Ovary (tissue), 9 donors: ENCODE data around the gene ACP7. TPM values are rescaled to one million over a fixed set of nuclear protein-coding genes. Genes with fewer than 3 reads are reported as not detected.

Source experiments
- DNase-seq, 5 donors: peaks; one replicate each; pipeline ENCODE4 v3.0.0-alpha.2; 2019 to 2020
- H3K27ac ChIP-seq, 2 donors: fragments of 200-600 bp; one replicate each; pipeline versions ENCODE4 v1.5.1 to v1.8.0; 2019 to 2022
- H3K27me3 ChIP-seq: fragments of 200-600 bp; one replicate; pipeline ENCODE4 v1.8.0; 2022
- H3K36me3 ChIP-seq: fragments of 200-600 bp; sonication (generic); one replicate; pipeline ENCODE4 v1.5.1; 2019
- H3K4me1 ChIP-seq: one replicate; pipeline ENCODE4 v1.8.1; 2013; ENCODE audit warnings: mild to moderate bottlenecking, moderate library complexity; ENCODE audit not compliant: insufficient read depth
- H3K4me3 ChIP-seq: fragments of 200-600 bp; sonication (generic); one replicate; pipeline ENCODE4 v1.5.1; 2017
- H3K9me3 ChIP-seq, 2 donors: fragments of 200-600 bp in 1 of 2; sonication (generic) in 1 of 2; one replicate each; pipeline versions ENCODE4 v1.5.1 to v1.8.1; 2013 to 2019; ENCODE audit warnings: mild to moderate bottlenecking in 1 of 2, moderate library complexity in 1 of 2
- EP300 ChIP-seq: sonication (generic); formaldehyde crosslinking; IDR thresholded peaks from one replicate; pipeline ENCODE4 v1.6.1; 2017; ENCODE audit warnings: antibody characterized with exemption
- POLR2A ChIP-seq: fragments of 450-650 bp; IDR thresholded peaks from one replicate; pipeline ENCODE4 v1.6.1; 2017; ENCODE audit warnings: antibody characterized with exemption, mild to moderate bottlenecking, moderate library complexity
- WGBS, 3 donors: extraction: QIAGEN DNeasy Blood & Tissue Kit in 1 of 3; methylation state at CpG; one replicate each; pipeline versions ENCODE4 v1.1.5 to v1.1.7; 2013 to 2017; 5-methylcytosine and 5-hydroxymethylcytosine counted together
- intact Hi-C, 4 donors: fragments of 100-400 bp; cut with DNase I; formaldehyde crosslinking; loops; one replicate each; pipeline versions ENCODE4 v1.11.0 to v1.15.1; 2022 to 2023
- polyA plus RNA-seq, 2 donors: library from polyadenylated mRNA; stranded (reverse); fragments of 200-250 nt in 1 of 2; fragments of 350-450 nt in 1 of 2; fragmentation: Illumina TruSeq in 1 of 2; extraction: RNeasy Lipid Tissue Mini Kit (QIAGEN cat#74804) in 1 of 2; gene quantifications; one replicate each; pipeline ENCODE4 v1.2.3, GENCODE V29; 2013 to 2014
- total RNA-seq, 7 donors: library from RNA; depleted of rRNA in 2 of 7; stranded (reverse); fragments of >200 nt in 2 of 7; fragmentation: NEBNext Ultra II Directional in 3 of 7; extraction: Animal tissue kit (Norgen Biotek cat#: 25700) in 3 of 7; gene quantifications; one replicate each; pipeline versions ENCODE4 v1.1.0 to v1.2.4, GENCODE V29; 2016 to 2023
- TF ChIP-seq, protein P1 (sequence below), 3 donors: fragments of 450-650 bp in 2 of 3; fragments of 200-600 bp in 1 of 3; IDR thresholded peaks; one replicate each; pipeline versions ENCODE4 v1.5.1 to v1.8.0; 2016 to 2022; ENCODE audit warnings: antibody characterized with exemption in 3 of 3, mild to moderate bottlenecking in 1 of 3
- donor health status: DM: no; HTN: no; CAD: no; lungs with moderate emphysema.
- donor health status: DM: no; HTN: no; CAD: no.
- donor health status: Bipolar disorder and iron deficiency.
- donor health status: DM: yes; HTN: yes; CAD: no.
- donor health status: DM: no; HTN: no; CAD: no.
- donor health status: DM: yes; HTN: yes; CAD: no.

ACP7 gene
- total and polyA plus RNA-seq, 9 donors, result not detected

GRCh38 chr19:39128516-39129079 lies 44.4 kb downstream of the ACP7 start:
- no peak overlapping the region for H3K4me3 ChIP-seq
- TF ChIP-seq POLR2A, result no peak
- TF ChIP-seq EP300, result no peak
- TF ChIP-seq, protein P1, sequence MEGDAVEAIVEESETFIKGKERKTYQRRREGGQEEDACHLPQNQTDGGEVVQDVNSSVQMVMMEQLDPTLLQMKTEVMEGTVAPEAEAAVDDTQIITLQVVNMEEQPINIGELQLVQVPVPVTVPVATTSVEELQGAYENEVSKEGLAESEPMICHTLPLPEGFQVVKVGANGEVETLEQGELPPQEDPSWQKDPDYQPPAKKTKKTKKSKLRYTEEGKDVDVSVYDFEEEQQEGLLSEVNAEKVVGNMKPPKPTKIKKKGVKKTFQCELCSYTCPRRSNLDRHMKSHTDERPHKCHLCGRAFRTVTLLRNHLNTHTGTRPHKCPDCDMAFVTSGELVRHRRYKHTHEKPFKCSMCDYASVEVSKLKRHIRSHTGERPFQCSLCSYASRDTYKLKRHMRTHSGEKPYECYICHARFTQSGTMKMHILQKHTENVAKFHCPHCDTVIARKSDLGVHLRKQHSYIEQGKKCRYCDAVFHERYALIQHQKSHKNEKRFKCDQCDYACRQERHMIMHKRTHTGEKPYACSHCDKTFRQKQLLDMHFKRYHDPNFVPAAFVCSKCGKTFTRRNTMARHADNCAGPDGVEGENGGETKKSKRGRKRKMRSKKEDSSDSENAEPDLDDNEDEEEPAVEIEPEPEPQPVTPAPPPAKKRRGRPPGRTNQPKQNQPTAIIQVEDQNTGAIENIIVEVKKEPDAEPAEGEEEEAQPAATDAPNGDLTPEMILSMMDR (IDR thresholded peaks at IDR 0.05), result no peak
- intact Hi-C loops, result loop anchor here in 1 of 4 donors (5.0 kb wide), 1 partner anchor 214 kb away; the partner anchor contains the start of gene SAMD4B
- whole genome bisulfite sequencing, 3 donors, result 22 to 43% (median 35%) methylated on average over 6 of the region's 6 CpGs
- H3K27ac ChIP-seq, result no peak overlapping the region
- no peak for DNase-seq
- peaks cover 27% of the 10 kb centered on the region for H3K4me1 ChIP-seq
- no peaks in the 10 kb centered on the region for H3K36me3 ChIP-seq
- no peaks in the 10 kb centered on the region for H3K9me3 ChIP-seq
- H3K27me3 ChIP-seq, result no peaks in the 10 kb centered on the region

DNA sequence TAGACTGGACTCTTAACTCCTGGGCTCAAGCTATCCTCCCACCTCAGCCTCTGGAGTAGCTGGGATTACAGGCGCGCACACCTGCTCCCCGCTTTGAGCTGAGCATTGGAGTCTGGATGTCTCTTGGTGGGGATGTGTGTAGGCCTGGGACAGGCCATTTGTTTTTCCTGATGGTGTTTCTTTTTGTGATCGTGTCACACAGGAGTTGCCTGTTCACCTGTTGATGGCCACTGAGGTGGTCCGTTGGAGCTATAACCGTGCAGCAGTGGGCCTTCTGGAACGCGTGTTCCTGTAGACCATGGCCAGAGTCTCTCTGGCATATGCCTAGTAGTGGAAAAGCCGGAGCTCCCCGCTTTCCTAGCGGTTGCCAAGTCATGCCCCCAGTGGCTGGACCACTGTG lies 44.9 kb downstream of the ACP7 start:
- Histone ChIP-seq H3K27me3 (no peaks in the 10 kb centered on the region), H3K4me1 (peaks cover 30% of the 10 kb centered on the region), H3K36me3 (no peaks in the 10 kb centered on the region), H3K9me3 (no peaks in the 10 kb centered on the region), H3K27ac (no peak overlapping the region), H3K4me3 (no peak overlapping the region)
- WGBS, 3 donors, result 90 to 94% (median 91%) methylated on average over 11 of the region's 11 CpGs
- DNase-seq, result no peak
- TF ChIP-seq POLR2A, result no peak
- TF ChIP-seq, protein P1 (IDR thresholded peaks at IDR 0.05), result no peak
- TF ChIP-seq EP300, result no peak
- intact Hi-C loops, result loop anchor here in 1 of 4 donors (5.0 kb wide), 1 partner anchor 213 kb away; the partner anchor contains the start of gene SAMD4B

GRCh38 chr19:39130337-39131254 lies 46.4 kb downstream of the ACP7 start:
- H3K4me1 ChIP-seq, result peaks cover 31% of the 10 kb centered on the region

DNA sequence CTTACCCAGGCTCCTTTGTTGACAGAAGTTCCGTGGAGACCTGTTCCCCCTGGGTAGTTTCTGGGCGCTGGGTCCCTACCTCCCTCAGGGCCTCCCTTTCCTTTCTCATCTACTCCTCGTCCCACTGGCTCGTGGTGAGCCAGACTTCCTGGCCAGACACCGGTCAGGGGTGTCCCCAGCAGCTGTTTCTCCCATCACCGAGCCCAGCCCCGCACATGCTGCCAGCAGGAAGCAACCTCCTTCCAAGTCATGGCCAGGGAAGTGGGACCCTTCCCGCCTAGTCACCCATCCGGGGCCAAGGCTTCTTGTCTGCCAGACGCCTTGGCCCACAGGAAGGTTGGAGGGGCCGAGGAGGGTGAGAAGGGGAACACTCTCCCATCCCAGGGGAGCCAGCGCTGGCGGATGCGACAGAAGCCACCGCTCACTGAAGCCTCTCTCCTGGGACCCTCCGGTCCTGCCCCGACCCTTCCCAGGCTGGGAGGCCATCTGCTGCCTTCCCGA lies 47.1 kb downstream of the ACP7 start:
- no peaks in the 10 kb centered on the region for H3K9me3 ChIP-seq

More at GRCh38 chr19:39130337-39131254, 46.4 kb downstream of the ACP7 start:
- H3K27me3 ChIP-seq, result no peaks in the 10 kb centered on the region
- no peak overlapping the region for H3K4me3 ChIP-seq
- WGBS, 3 donors, result 72 to 75% (median 73%) methylated on average over 22 of the region's 22 CpGs
- peak overlapping the region in 1 of 2 donors; percentile 63 for H3K27ac ChIP-seq
- no peaks in the 10 kb centered on the region for H3K36me3 ChIP-seq
- TF ChIP-seq, protein P1 (IDR thresholded peaks at IDR 0.05), result no peak
- no peak for TF ChIP-seq POLR2A
- TF ChIP-seq EP300, result no peak
- H3K9me3 ChIP-seq, result no peaks in the 10 kb centered on the region
- intact Hi-C loops, result loop anchor here in 1 of 4 donors (10.0 kb wide), 1 partner anchor 404 kb away; the partner anchor contains the start of gene EID2B
- DNase-seq, result no peak

More for the DNA sequence above, 47.1 kb downstream of the ACP7 start:
- Histone ChIP-seq H3K4me3 (no peak overlapping the region), H3K36me3 (no peaks in the 10 kb centered on the region), H3K27ac (peak overlapping the region; percentile 51 to 63), H3K4me1 (peaks cover 32% of the 10 kb centered on the region), H3K27me3 (no peaks in the 10 kb centered on the region)
- TF ChIP-seq, protein P1 (IDR thresholded peaks at IDR 0.05), result no peak
- no peak for TF ChIP-seq EP300
- TF ChIP-seq POLR2A, result no peak
- DNase-seq, result peak in 3 of 5 donors; percentile 46 to 59 (median 48)
- 35 to 51% (median 49%) methylated on average over 17 to 18 of the region's 18 CpGs for WGBS, 3 donors
- intact Hi-C loops, result loop anchor here in 1 of 4 donors (10.0 kb wide), 1 partner anchor 403 kb away; the partner anchor contains the start of gene EID2B
